ENCODE data around the gene LYG1. TPM values are rescaled to one million over a fixed set of nuclear protein-coding genes. Genes with fewer than 3 reads are reported as not detected.

LYG1 gene
- total and polyA plus RNA-seq, 2 of the 4 experiments (the other 2 are of a cell fraction) = 1.2 TPM; not detected in 1

GRCh38 chr2:99261242-99261641 lies 39.8 kb downstream of the LYG1 start:
- Histone ChIP-seq H2BK5ac (ENCODE audit: low read depth, low read length, poor library complexity, severe bottlenecking) (no peak overlapping the region), H2AFZ (replicated peaks; ENCODE audit: low read length, poor library complexity) (no peak overlapping the region), H4K20me1 (ENCODE audit: insufficient read depth, low read length) (no peaks in the 10 kb centered on the region), H3K4me3 (ENCODE audit: insufficient read depth, low read depth, low read length) (no peak overlapping the region), H2BK20ac (ENCODE audit: low read depth, low read length) (no peak overlapping the region), H3K14ac (replicated peaks; ENCODE audit: low read depth, low read length) (no peak overlapping the region), H3K18ac (ENCODE audit: low read depth, low read length) (no peak overlapping the region), H3K9ac (ENCODE audit: low read depth, low read length) (no peak overlapping the region), H2BK120ac (ENCODE audit: low read depth, low read length) (no peak overlapping the region), H2BK15ac (ENCODE audit: low read depth, low read length) (no peak overlapping the region), H3K27me3 (ENCODE audit: control insufficient read depth, insufficient read depth, low read length) (no peaks in the 10 kb centered on the region), H2AK5ac (ENCODE audit: low read depth, low read length) (no peak overlapping the region), H4K91ac (ENCODE audit: insufficient read depth, low read depth, low read length) (no peak overlapping the region), H3K79me1 (ENCODE audit: low read depth in 1 of 2, low read length in 2 of 2) (no peaks in the 10 kb centered on the region), H3K9me3 (ENCODE audit: control insufficient read depth, insufficient read depth, low read length) (no peaks in the 10 kb centered on the region), H3K36me3 (ENCODE audit: control insufficient read depth, insufficient read depth, low read length) (no peaks in the 10 kb centered on the region), H4K5ac (ENCODE audit: low read depth, low read length) (no peak overlapping the region), H2AK9ac (replicated peaks; ENCODE audit: low read depth, low read length, poor library complexity) (no peak overlapping the region), H3K23ac (ENCODE audit: low read depth, low read length) (no peak overlapping the region), H3K27ac (ENCODE audit: insufficient read depth, low read length) (no peak overlapping the region), H3K4me2 (ENCODE audit: low read depth, low read length) (no peak overlapping the region), H3K9me1 (ENCODE audit: insufficient read depth, low read length) (no peaks in the 10 kb centered on the region), H3K4ac (ENCODE audit: low read depth, low read length) (no peak overlapping the region), H3K56ac (ENCODE audit: extremely low read depth, insufficient read depth, low read length) (no peak overlapping the region), H3K4me1 (ENCODE audit: control insufficient read depth, insufficient read depth, low read length) (no peaks in the 10 kb centered on the region), H4K8ac (ENCODE audit: low read depth in 2 of 2, low read length in 2 of 2) (no peak overlapping the region)
- intact Hi-C loops (cut with micrococcal nuclease) = no loop called here
- ChIA-PET POLR2A (ENCODE audit: unreplicated experiment) (no interaction called here), CTCF (interaction anchor here (1.1 kb wide), 1 partner anchor 18 kb away, joined by 3 read pairs; no protein-coding TSS in a partner anchor)
- ATAC-seq (ENCODE audit: low read depth) (no peak), DNase-seq (no peak)
- WGBS, 2 experiments (ENCODE audit: extremely low coverage in 2 of 2, insufficient read length in 1 of 2) = no CpG with 5 or more reads among the region's 4 CpGs
- TF ChIP-seq BHLHE40 (IDR thresholded peaks at IDR 0.05; ENCODE audit: low read depth, low read length) (no peak), RCOR1 (IDR thresholded peaks at IDR 0.05; ENCODE audit: insufficient replicate concordance, low read length) (no peak), POLR2A (IDR thresholded peaks at IDR 0.05; ENCODE audit: low read depth, low read length) (no peak), ELK1 (IDR thresholded peaks at IDR 0.05; ENCODE audit: borderline replicate concordance, low read depth, low read length) (no peak)
- no TSS peak for BruUV-seq (replicated peaks)
- dilution Hi-C loops (cut with HindIII; ENCODE audit: low sequenced_read_pairs, unreplicated experiment) = no loop called here
- in situ Hi-C loops (cut with MboI; ENCODE audit: low sequenced_read_pairs) = no loop called here

Data from IMR-90 (cell line).